Osteoblast (primary cell): ENCODE results near the gene PPHLN1. TPM values are rescaled to one million over a fixed set of nuclear protein-coding genes. Genes with fewer than 3 reads are reported as not detected.

Experiments used
- DNase-seq: peaks from one replicate; pipeline ENCODE4 v3.0.0; 2011; ENCODE audit warnings: low spot score, mixed read lengths; ENCODE audit not compliant: insufficient read length; ENCODE audit errors: missing footprints
- H2AFZ ChIP-seq: 2 replicates; pipeline ENCODE4 v1.6.0; 2011; ENCODE audit warnings: mild to moderate bottlenecking, low read length
- H3K27ac ChIP-seq: 2 replicates; pipeline ENCODE4 v1.5.1; 2011; ENCODE audit warnings: mild to moderate bottlenecking, low read depth, low read length, moderate library complexity
- H3K27me3 ChIP-seq: 2 replicates; pipeline ENCODE4 v1.6.0; 2012; ENCODE audit warnings: mild to moderate bottlenecking, control low read depth, inconsistent platforms, low read length, moderate library complexity; ENCODE audit not compliant: insufficient read depth
- H3K36me3 ChIP-seq: 2 replicates; pipeline ENCODE4 v1.5.1; 2011; ENCODE audit warnings: mild to moderate bottlenecking, low read length, control low read depth, moderate library complexity; ENCODE audit not compliant: insufficient read depth
- H3K4me1 ChIP-seq: 2 replicates; pipeline ENCODE4 v1.5.1; 2011; ENCODE audit warnings: mild to moderate bottlenecking, low read length, control low read depth, moderate library complexity; ENCODE audit not compliant: insufficient read depth
- H3K4me2 ChIP-seq: 2 replicates; pipeline ENCODE4 v1.6.0; 2011; ENCODE audit warnings: mild to moderate bottlenecking, low read length; ENCODE audit not compliant: insufficient read depth
- H3K4me3 ChIP-seq: fragments of 200-600 bp; sonication (generic); 3 replicates; pipeline ENCODE4 v1.5.1; 2012; ENCODE audit warnings: mild to moderate bottlenecking, low read length, inconsistent platforms; ENCODE audit not compliant: insufficient read depth
- H3K79me2 ChIP-seq: 2 replicates; pipeline ENCODE4 v1.6.0; 2012; ENCODE audit warnings: mild to moderate bottlenecking, low read length, control low read depth, inconsistent platforms; ENCODE audit not compliant: insufficient read depth
- H3K9me3 ChIP-seq: 2 replicates; pipeline ENCODE4 v1.5.1; 2011; ENCODE audit warnings: low read depth, low read length, control low read depth
- H4K20me1 ChIP-seq: 2 replicates; pipeline ENCODE4 v1.6.0; 2012; ENCODE audit warnings: mild to moderate bottlenecking, low read length, control low read depth; ENCODE audit not compliant: insufficient read depth
- CTCF ChIP-seq: IDR thresholded peaks from 2 replicates; pipeline ENCODE4 v1.5.1; 2011; ENCODE audit warnings: mild to moderate bottlenecking, low read depth, low read length, moderate library complexity; ENCODE audit errors: extremely low read depth
- total RNA-seq: library from RNA; depleted of rRNA; stranded (reverse); fragments of >200 nt; gene quantifications from 2 replicates; pipeline ENCODE4 v1.2.3, GENCODE V29; 2012

Gene PPHLN1
- total RNA-seq, 1 donor = 70.9 TPM

- peak overlapping the region; percentile 2 for H3K4me2 ChIP-seq
- peaks cover 2% of the 10 kb centered on the region for H3K79me2 ChIP-seq
- no peaks in the 10 kb centered on the region for H3K27me3 ChIP-seq
- no peaks in the 10 kb centered on the region for H3K36me3 ChIP-seq
- H3K27ac ChIP-seq = peak overlapping the region; percentile 80
- no peaks in the 10 kb centered on the region for H4K20me1 ChIP-seq
- no peaks in the 10 kb centered on the region for H3K9me3 ChIP-seq
- DNase-seq = peak; percentile 46
- no peak overlapping the region for H2AFZ ChIP-seq
- H3K4me3 ChIP-seq = no peak overlapping the region
- no peak for TF ChIP-seq CTCF
- peaks cover 28% of the 10 kb centered on the region for H3K4me1 ChIP-seq
These were observed 96.8 kb downstream of the PPHLN1 start for GRCh38 chr12:42422785-42423184.

GRCh38 chr12:42426746-42427145 lies 100.8 kb downstream of the PPHLN1 start:
- no peak for TF ChIP-seq CTCF
- H3K4me3 ChIP-seq = no peak overlapping the region
- H3K4me2 ChIP-seq = no peak overlapping the region
- H4K20me1 ChIP-seq = no peaks in the 10 kb centered on the region
- no peaks in the 10 kb centered on the region for H3K27me3 ChIP-seq
- peak; percentile 48 for DNase-seq
- H3K9me3 ChIP-seq = no peaks in the 10 kb centered on the region
- H3K27ac ChIP-seq = peak overlapping the region; percentile 27
- H3K4me1 ChIP-seq = peaks cover 24% of the 10 kb centered on the region
- no peak overlapping the region for H2AFZ ChIP-seq
- peaks cover 3% of the 10 kb centered on the region for H3K36me3 ChIP-seq
- H3K79me2 ChIP-seq = peaks cover 2% of the 10 kb centered on the region

- H3K4me2 ChIP-seq = no peak overlapping the region
- peaks cover 9% of the 10 kb centered on the region for H3K36me3 ChIP-seq
- no peaks in the 10 kb centered on the region for H3K9me3 ChIP-seq
- peaks cover 2% of the 10 kb centered on the region for H3K79me2 ChIP-seq
- H3K27ac ChIP-seq = no peak overlapping the region
- H4K20me1 ChIP-seq = no peaks in the 10 kb centered on the region
- no peak overlapping the region for H3K4me3 ChIP-seq
- DNase-seq = no peak
- peaks cover 9% of the 10 kb centered on the region for H3K4me1 ChIP-seq
- no peak overlapping the region for H2AFZ ChIP-seq
- H3K27me3 ChIP-seq = no peaks in the 10 kb centered on the region
- no peak for TF ChIP-seq CTCF
These were observed 102.9 kb downstream of the PPHLN1 start for GRCh38 chr12:42428850-42429249.

- TF ChIP-seq CTCF = no peak
- no peak overlapping the region for H3K4me3 ChIP-seq
- no peaks in the 10 kb centered on the region for H3K79me2 ChIP-seq
- peak; percentile 48 for DNase-seq
- H3K9me3 ChIP-seq = no peaks in the 10 kb centered on the region
- H3K36me3 ChIP-seq = peaks cover 9% of the 10 kb centered on the region
- H3K27me3 ChIP-seq = no peaks in the 10 kb centered on the region
- no peak overlapping the region for H3K4me2 ChIP-seq
- H3K27ac ChIP-seq = no peak overlapping the region
- H3K4me1 ChIP-seq = no peaks in the 10 kb centered on the region
- no peak overlapping the region for H2AFZ ChIP-seq
- H4K20me1 ChIP-seq = no peaks in the 10 kb centered on the region
These were observed 106.7 kb downstream of the PPHLN1 start for GRCh38 chr12:42432517-42433140.
